ENCODE data around the gene SPATS2L.
"Not testable (repeated sequence)": the region's sequence is repeated elsewhere in the genome, so short reads cannot be mapped to it uniquely, and the experiment has no call there.

The SPATS2L gene

DNA sequence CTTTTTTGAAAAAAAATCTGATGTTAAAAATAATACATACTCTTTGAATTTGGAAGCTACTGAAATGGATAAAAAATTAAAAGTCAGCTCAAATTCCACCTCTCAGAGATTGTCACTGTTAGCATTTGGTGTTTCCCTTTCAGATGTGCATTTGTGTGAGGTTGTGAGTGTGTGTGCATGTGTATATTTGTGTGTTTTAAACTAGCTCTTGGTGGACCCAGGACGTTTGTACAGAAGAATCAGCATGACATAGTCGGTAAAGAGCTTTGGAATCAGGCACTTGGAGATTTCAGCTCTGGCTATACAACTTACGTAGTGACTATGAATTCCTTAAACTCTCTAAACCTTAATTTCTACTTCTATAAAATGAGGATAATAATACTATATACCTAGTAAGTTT is 14.5 kb downstream of the SPATS2L start:
- no peak for DNase-seq (ENCODE audit: low read depth)

DNA sequence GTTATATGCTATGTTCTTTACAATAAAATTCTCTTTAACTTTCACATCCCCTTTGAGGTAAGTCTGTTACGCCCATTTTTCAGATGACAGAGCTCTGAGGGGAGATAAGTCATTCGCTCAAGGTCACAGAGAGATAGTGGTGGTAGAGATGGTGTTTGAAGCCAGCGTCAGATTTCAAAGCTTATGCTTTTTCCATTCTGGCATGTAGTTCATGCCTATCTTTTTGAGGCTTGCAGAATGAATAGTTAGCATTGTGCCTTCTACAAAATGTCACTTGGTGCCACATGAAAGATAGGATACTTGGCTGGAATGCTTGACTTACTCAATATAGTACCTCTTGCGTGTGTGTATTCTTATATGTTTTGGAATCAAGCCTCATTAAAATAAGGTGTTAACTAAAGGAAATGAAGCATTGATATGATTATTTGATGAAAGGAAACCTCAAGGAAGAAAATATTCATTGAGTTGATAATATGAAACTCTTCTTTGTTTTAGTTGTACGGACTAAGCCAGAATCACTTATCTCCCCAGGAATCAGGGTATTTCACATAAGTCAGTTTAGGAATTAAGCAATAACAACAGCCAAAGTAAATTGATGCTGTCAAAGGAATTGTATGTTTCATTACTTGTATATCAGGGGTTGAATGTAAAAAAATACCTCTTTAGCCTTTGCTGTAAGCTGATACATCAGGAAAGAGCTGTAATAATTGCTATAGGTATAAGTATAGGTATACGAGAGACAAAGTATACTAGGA is 15.5 kb downstream of the SPATS2L start:
- no peak for DNase-seq (ENCODE audit: low read depth)

DNA sequence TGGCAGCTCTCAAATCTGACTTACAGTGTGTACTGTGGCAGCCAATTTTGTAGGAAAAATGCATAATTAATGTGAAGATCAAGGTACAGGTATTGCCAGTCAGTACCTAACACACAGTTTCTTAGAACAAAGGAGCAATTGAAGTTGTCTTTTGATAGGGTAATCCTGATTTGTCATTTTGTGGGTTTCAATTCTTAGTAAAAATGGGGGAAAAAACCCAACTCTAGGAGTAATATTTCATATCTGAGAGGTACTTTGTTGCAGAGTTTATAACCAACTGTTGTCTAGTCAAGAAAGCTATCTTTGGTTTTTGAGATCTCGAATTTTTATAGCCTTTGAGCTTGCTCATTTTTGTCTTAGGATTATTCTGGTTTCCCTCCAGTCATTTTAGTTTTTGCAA is 16.1 kb downstream of the SPATS2L start:
- no peak for DNase-seq (ENCODE audit: low read depth)

DNA sequence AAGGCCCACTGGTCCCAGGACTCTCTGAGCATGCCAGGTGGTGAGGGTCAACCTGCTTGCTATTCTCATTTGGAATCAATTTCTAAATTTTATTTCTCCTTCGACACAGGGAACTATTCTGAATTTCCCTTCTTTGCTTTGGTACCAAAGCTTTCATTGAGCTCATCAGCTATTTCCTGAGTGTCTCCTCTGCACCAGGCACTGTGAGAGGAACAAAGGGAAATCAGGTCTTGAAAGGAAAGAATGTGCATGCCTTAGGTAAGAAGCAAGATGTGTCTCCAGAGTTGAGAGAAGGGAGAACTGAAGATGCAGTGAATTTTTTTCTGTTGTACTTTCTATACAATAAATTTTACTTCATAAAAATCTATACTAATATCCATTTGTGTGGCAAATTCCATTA is 17.9 kb downstream of the SPATS2L start:
- DNase-seq (ENCODE audit: low read depth), result no peak

DNA sequence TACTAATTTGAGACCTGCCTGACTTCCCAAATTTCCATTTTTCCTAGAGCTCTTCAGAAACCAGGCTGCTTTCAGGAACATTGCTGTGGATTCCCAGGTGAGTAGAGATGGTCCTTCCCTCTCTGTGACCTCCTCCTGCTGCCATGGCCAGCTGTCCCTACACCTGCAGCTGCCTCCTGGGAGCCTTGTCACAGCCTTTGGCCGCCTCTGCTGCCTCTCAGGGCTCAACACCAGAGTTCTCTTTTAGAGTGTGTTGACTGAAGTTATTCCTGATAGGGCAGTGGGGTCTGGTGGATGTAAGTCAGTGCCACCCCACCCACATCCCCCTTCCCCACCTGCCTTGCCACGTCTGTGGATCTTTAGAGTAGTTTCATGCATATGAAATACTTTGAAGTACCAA is 22.9 kb downstream of the SPATS2L start:
- DNase-seq (ENCODE audit: low read depth), result no peak

DNA sequence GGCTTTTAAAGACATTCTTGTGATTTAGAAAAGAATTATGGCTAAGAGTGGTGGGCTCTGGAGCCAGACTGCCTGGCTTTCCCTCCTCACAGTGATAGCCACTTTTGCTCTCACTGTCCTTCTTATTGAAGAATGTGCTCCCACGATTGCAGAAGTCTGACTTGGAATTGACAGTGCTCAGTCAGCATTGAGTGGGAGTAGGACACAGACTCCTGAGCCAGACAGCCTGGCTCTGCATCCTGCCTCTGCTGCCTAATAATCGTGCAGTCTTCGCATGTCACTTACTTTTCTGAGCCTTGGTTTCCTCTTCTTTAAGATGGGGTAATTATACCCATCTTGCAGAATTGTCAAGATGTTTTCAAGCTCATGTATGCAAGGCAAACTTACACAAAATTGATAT is 23.3 kb downstream of the SPATS2L start:
- no peak for DNase-seq (ENCODE audit: low read depth)

DNA sequence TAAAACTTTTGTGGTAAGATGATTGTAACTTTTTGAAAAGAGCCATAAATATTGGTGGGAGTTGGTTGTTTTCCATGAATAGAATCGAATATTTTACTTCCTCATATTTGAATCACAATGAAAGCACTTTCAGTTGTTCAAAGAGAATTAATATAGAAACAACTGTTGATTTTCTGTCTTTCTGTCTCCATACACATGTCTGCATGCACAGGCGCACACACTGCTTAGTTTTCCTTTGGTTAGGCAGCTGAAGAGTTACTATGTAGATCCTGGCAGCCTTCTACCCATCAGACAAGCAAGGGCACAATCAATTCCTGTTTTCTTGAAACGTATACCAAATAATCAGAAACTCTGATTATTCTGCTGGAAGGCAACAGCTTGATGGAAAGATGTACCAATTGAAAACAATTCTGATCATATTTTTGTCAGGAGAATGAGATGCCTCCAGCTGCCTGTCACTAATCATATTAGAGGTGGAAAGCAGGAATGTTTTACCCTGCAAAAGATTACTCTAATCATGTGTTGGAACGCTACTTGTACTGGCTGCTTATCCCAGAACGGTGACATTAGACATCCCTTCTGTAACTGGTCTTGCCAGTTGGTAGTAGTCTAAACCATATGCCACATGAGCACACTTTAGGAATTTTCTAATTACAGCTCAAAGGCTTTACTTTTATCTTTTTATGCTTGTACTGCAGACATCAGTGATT is 24.0 kb downstream of the SPATS2L start:
- no peak for DNase-seq (ENCODE audit: low read depth)

DNA sequence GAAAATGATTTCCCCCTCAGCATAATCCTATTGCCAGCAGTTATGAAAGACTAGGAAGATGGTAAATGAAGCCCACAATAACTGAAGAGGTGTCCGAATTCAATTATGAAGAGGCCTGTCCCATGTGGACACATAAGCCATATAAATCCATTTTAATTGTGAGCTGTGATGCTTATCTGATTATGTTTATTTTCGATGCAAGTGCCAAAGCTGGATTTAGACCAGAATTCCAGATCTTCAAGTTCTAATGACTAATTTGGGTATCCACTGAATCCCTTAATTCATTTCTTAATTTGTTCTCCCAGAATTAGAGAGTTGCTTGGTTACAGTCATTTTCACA is 24.5 kb downstream of the SPATS2L start:
- DNase-seq (ENCODE audit: low read depth), result no peak

DNA sequence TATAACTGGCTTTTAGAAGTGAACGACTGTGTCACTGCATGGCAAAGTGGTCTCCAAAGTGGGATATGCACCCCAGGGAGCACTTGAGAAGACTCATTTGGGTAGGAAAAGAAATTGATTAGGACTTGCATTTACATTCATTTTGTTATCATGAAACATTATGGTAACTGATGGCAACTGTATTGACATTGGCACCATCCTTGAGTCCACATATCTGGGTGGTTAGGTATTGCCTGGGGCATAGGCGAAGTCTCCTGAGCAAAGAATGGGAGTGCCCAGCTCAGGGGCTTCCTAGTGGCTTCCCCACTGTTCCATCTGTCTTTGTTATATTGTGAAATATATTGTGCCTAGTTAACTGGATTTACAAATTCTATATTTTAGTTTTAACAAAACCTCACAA is 29.2 kb downstream of the SPATS2L start:
- no peak for DNase-seq (ENCODE audit: low read depth)

DNA sequence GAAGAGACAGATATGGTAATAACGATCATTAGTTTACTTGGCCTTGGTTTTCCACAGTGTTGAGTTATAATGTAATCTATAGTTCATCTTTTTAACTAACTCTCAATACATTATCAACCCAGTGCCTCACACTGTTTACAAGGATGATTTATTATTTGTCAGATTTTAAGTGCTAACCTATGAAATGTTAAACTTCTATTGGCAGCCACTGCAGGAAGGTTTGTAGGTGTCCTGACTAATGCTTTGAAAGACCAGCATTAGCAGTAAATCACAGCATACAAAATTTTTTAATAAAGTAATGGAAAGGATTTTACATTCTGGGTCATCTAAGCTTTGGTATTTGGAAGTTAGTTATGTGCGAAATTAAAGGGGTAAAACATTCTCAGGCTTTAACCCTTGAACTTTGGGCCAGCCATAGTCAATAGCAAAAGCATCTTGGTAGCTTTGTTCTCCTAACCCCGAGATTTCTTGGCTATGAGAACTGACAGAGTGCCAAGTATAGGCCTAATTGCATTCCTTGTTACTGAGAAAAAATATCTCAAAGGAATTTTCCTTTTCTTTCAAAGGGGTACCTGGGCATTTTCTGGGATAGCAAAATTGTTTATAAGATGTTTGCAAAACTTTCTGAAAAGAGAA is 30.6 kb downstream of the SPATS2L start:
- peak; percentile 48 for DNase-seq (ENCODE audit: low read depth)

DNA sequence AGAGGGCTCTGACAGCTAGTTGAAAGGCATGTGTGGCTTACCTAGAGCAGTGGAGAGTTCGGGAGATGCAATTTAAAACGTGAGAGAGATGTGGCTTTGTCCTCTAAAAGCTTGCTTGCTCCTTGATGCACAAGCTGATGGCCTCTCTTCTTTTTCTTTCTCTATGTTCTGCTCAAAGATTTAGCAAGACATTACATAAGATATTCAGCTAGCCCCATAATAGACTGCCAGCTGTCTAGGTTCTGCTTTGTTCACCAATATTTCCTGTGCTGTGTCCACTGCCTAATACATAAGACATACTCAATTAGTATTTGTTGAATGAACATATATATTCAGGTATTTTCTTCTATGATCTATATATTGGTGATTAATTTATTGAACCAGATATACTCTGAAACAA is 31.1 kb downstream of the SPATS2L start:
- DNase-seq (ENCODE audit: low read depth), result no peak

DNA sequence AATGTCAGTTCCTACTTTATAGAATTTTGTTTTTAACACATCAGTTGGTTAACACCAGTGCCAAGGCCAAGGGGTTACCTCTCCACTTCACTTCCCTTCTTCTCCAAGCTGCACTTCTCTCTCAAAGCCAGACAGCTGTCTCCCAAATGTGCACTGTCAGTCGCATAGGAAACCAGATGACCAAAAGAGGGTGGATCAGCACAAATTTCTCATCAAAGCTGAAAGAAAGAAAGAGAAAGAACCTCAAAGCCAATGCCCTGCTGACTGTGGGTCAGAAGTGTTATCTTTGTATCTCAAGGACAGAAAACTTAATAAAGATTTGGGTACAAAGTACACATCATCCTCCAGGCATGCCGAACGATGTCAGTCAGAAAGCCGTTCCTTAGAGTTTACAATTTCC is 32.2 kb downstream of the SPATS2L start:
- peak; percentile 52 for DNase-seq (ENCODE audit: low read depth)

DNA sequence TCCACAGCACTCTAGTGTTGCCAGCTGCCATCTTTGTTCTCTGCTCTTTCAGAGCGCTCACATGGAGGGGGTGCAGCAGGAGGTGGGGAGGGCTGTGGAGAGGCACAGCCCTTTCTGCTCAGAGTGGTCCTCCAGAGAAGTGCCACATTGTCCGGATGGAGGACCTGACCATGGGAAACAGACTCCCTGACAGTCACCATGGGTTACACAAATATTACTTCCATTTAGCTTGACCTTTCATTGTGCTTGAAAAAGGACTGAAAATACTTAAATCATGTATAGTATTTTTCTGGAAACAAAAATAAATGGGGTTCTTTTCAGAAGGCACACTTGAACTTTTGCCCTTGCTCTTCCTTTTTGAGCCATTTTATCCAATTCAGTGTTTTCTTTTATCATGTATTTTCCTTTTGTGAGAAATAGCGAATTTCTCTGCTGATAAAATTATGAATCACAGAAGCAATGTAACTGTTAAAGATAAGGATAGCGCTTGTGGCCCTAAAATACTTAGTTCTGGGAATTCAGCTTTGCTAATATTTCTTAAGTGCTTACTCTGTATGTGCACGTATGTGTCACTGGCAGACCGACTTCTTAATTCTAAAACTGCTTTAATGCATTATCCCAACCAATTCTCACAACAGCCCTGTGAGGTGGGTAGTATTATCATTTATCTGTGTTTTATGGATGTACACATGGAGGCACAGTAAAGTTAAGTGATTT is 34.2 kb downstream of the SPATS2L start:
- DNase-seq (ENCODE audit: low read depth), result no peak

DNA sequence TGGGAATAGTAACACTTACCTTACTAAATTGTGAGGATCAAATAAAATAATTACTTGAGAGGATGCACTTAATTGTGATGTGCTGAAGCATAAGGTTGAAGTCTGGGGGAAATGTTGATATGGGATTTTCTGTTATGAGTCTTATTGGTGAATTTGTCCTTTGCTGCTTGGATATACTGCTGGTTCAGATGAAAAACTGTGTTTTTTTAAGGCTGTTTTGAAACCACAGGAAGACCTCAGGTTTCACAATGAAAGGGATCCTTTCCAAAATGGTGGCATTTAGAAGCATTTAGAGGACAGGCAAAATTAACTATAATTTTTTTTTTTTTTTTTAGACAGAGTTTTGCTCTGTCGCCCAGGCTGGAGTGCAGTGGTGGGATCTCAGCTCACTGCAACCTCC is 34.9 kb downstream of the SPATS2L start:
- no peak for DNase-seq (ENCODE audit: low read depth)

DNA sequence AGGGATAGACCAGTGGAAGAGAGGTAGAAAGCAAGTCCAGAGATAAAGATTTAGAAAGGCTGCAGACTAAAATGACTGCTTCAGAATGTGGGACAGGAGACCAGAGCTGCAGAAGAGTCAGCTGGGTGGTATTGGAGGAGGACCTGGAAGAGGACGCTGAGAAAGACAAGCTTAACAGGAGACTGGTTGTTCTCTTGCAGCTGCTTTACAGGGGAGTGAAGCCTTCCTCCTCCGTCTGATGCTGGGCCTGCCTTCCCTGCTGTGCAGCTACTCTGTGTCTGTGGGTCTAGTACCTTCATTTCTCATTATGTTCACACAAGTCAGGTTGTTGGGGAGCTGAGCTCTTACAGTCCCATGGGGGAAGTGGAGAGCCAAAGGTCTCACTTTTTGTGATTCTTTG is 35.7 kb downstream of the SPATS2L start:
- DNase-seq (ENCODE audit: low read depth), result no peak

DNA sequence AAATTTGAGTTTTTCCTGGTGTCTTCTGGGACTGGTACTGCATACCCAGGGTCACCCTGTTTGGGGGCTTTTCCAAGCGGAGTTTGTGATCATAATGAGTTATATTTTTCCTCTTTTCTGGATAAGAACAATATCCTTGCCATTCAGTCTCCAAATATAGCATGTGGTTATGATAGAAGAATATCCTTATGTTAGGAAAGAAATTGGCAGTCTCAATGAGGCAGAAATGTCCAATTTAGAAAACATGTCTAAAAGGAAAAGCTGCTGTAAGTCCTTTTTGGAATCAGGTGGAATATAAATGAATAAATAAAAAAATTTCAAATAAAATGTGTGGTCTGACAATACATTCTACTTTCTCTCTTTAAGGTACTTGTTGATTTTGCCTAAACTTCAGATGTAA is 36.2 kb downstream of the SPATS2L start:
- no peak for DNase-seq (ENCODE audit: low read depth)

DNA sequence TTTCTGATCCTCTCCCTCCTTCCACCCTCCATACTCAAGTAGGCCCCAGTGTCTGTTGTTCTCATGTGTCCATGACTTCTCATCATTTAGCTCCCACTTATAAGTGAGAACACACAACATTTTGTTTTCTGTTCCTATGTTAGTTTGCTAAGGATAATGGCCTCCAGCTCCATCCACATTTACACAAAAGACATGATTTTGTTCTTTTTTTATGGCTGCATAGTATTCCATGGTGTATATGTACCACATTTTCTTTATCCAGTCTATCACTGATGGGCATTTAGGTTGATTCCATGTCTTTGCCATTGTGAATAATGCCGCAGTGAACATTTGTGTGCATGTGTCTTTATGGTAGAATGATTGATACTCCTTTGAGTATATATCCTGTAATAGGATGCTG is 37.7 kb downstream of the SPATS2L start:
- DNase-seq (ENCODE audit: low read depth), result not testable (repeated sequence)

DNA sequence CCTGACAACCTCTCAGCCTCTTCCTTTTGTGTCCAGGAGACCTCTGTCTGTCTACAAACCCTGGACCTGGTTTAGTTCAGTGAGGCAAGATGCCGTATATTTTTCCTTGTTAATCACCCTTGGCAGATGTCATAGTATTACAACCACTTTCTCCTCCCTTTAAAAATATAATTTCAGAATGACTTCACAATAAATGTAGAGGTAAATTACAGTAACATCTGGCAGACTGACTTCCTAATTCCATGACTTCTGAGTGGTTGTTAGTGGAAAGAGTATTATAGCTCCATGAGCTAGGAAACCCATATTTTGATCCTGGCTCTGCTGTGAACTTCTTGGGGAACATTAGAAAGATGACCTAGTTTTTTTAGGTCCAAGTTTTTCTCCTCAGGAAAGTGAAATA is 39.5 kb downstream of the SPATS2L start:
- no peak for DNase-seq (ENCODE audit: low read depth)

DNA sequence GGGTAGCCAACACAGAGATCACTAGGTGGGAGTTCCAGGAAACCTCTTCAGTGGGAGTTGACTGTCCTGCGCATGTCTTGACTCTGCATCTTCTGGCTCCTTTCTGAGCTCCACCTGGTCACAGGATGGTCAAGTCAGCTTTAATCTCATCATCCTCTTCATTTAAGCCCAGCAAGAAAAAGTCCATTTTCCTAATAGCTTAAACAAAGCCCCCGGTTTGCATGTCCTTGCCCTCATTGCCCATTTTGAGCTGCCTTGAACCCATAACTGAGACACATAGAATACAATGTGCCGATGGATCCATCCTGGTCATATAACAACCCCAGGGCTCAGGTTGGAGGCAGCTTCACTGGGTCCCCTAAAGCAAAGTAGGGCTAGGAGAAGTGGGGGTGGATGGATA is 40.8 kb downstream of the SPATS2L start:
- no peak for DNase-seq (ENCODE audit: low read depth)

DNA sequence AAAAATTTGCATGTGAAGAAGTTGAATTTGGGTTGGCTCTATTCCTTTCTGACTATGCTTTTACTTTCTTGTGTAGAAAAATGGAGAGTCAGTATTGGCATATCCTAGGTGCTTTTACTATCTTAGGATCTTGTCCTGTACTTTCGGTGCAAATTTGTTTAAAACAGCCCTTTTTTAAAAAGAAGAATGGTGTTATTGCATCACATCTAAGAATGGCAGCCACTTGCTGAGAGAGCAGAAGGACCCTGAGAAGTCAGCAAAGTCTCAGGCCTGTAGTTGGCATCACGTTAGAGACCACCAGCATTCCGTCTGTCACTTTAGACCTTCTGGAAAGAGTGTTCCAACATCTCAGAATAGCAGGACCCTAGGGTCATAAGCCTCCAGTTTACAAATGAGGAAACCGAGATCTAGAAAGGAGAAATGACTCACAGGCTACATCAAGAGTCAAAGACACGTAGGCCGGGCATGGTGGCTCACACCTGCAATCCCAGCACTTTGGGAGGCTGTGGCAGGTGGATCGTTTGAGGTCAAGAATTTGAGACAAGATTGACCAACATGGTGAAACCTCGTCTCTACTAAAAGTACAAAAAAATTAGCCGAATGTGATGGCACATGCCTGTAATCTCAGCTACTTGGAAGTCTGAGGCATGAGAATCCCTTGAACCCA is 42.5 kb downstream of the SPATS2L start:
- DNase-seq (ENCODE audit: low read depth), result no peak

DNA sequence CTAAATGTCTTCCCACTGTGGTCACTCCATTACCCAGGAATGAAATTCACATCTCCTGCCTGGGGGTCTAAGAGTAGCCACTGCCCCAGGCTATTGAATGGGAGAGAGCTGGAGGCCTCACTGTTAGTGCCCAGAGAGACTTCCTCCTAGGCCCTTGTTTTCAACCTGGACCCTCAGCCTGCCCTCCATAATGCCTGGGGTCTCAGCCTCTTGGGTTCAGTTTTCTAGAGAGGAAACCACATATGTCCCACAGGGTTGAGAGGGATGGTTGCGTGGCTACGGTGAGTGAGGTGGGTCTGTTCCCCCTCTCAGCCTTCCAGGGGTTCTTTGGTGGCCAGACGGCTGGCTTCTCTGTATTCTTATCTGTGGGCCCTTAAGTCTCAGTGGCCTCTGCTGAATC is 43.4 kb downstream of the SPATS2L start:
- DNase-seq (ENCODE audit: low read depth), result no peak

DNA sequence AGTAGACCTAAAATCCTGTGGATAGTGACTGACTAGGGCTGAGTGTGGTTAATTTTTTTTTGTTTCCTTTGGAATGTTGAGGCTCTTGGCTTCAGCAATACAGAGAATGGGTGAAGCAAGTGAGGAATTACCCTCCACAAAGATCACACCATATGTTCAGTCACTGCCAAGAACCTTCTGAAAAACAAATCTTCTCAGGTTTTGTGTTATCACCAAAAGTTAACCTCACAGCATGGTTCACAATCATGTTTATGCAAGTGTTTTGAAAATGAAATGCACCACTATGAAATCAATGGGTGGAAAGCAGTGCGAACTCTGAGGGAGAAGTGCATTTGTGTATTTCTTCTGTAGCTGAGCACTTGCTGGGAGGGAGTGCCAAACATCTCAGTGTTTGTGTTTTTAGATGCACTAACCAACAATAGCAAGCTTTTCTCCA is 44.4 kb downstream of the SPATS2L start:
- DNase-seq (ENCODE audit: low read depth), result peak; percentile 75

Data from EH (cell line).